Endothelial cell of umbilical vein (primary cell): Measurements from ENCODE around the gene HTRA2.

Experiments
- CTCF ChIP-seq, 2 donors: IDR thresholded peaks; 1 replicate in 1 of 2; 2 replicates in 1 of 2; pipeline ENCODE4 v1.5.1; 2011; ENCODE audit warnings: low read length in 2 of 2, mild to moderate bottlenecking in 2 of 2, moderate library complexity in 2 of 2, control low read depth in 1 of 2, inconsistent platforms in 1 of 2, low read depth in 1 of 2; ENCODE audit not compliant: insufficient read depth in 1 of 2; ENCODE audit errors: extremely low read depth in 1 of 2
- POLR2A ChIP-seq: IDR thresholded peaks from 2 replicates; pipeline ENCODE4 v1.6.1; 2012; ENCODE audit warnings: low read depth, mild to moderate bottlenecking, control low read depth, low read length
- POLR2AphosphoS5 ChIP-seq: IDR thresholded peaks from 2 replicates; pipeline ENCODE4 v1.6.1; 2012; ENCODE audit warnings: low read depth, mild to moderate bottlenecking, control low read depth, low read length, moderate library complexity; ENCODE audit not compliant: insufficient read depth

- TF ChIP-seq CTCF (IDR thresholded peaks at IDR 0.05; ENCODE audit: extremely low read depth in 1 of 2, insufficient read depth in 1 of 2, low read depth in 1 of 2, low read length in 2 of 2) (no peak), POLR2A (no peak), POLR2AphosphoS5 (no peak)
Measured at GRCh38 chr2:74512744-74513604, 16.8 kb upstream of the HTRA2 start.
